Smooth muscle cell (in vitro differentiated cells): Measurements from ENCODE around the gene MATN1. TPM values are rescaled to one million over a fixed set of nuclear protein-coding genes. Genes with fewer than 3 reads are reported as not detected.

Experiments used
- DNase-seq: peaks from one replicate; lab custom pipeline; 2025; ENCODE audit not compliant: unreplicated experiment; lab: John Stamatoyannopoulos, UW
- H2AFZ ChIP-seq: fragments of 200-600 bp; sonication (generic); 2 replicates; pipeline ENCODE4 v1.6.0; 2016; ENCODE audit warnings: antibody characterized with exemption, low read depth, mild to moderate bottlenecking
- H3F3A ChIP-seq: fragments of 200-600 bp; sonication (generic); 2 replicates; pipeline ENCODE4 v1.6.0; 2017; ENCODE audit warnings: antibody characterized with exemption, low read depth
- H3K27ac ChIP-seq: fragments of 200-600 bp; sonication (generic); 2 replicates; pipeline ENCODE4 v1.5.1; 2016; ENCODE audit warnings: low read depth, mild to moderate bottlenecking
- H3K27me3 ChIP-seq: fragments of 200-600 bp; sonication (generic); 2 replicates; pipeline ENCODE4 v1.6.1; 2016; ENCODE audit warnings: low read depth, mild to moderate bottlenecking
- H3K36me3 ChIP-seq: fragments of 200-600 bp; sonication (generic); 2 replicates; pipeline ENCODE4 v1.5.1; 2016; ENCODE audit warnings: low read depth
- H3K4me1 ChIP-seq: fragments of 200-600 bp; sonication (generic); 2 replicates; pipeline ENCODE4 v1.5.1; 2016; ENCODE audit warnings: low read depth
- H3K4me2 ChIP-seq: fragments of 200-600 bp; sonication (generic); 2 replicates; pipeline ENCODE4 v1.6.0; 2016; ENCODE audit warnings: mild to moderate bottlenecking
- H3K4me3 ChIP-seq: fragments of 200-600 bp; sonication (generic); 2 replicates; pipeline ENCODE4 v1.5.1; 2016; ENCODE audit warnings: mild to moderate bottlenecking
- H3K79me2 ChIP-seq: fragments of 200-600 bp; sonication (generic); 2 replicates; pipeline ENCODE4 v1.6.0; 2016; ENCODE audit warnings: low read depth, mild to moderate bottlenecking
- H3K9ac ChIP-seq: fragments of 200-600 bp; sonication (generic); 2 replicates; pipeline ENCODE4 v1.6.0; 2016; ENCODE audit warnings: low read depth
- H3K9me3 ChIP-seq: fragments of 200-600 bp; sonication (generic); replicated peaks from 2 replicates; pipeline ENCODE4 v1.5.1; 2016; ENCODE audit warnings: low read depth
- H4K20me1 ChIP-seq: fragments of 200-600 bp; sonication (generic); 2 replicates; pipeline ENCODE4 v1.6.0; 2016; ENCODE audit warnings: low read depth
- WGBS: methylation state at CpG from one replicate; pipeline ENCODE4 v1.1.7; 2016; ENCODE audit warnings: low lambda C conversion rate; 5-methylcytosine and 5-hydroxymethylcytosine counted together
- polyA plus RNA-seq: library from polyadenylated mRNA; unstranded; fragments of >200 nt; fragmentation: Nextera tagmentation; extraction: Ambion mirVana; gene quantifications from 2 replicates; pipeline ENCODE4 v1.2.1, GENCODE V29; 2016
- total RNA-seq: library from RNA; depleted of rRNA; stranded (reverse); fragments of >200 nt; gene quantifications from 2 replicates; pipeline ENCODE4 v1.2.3, GENCODE V29; 2014
- TF ChIP-seq, protein P1 (sequence below): fragments of 200-600 bp; sonication (generic); IDR thresholded peaks from 2 replicates; pipeline ENCODE4 v1.5.1; 2017; ENCODE audit warnings: borderline replicate concordance, mild to moderate bottlenecking, antibody characterized with exemption; ENCODE audit not compliant: insufficient read depth, poor library complexity, severe bottlenecking

Gene MATN1
- total and polyA plus RNA-seq, 2 experiments from 2014 or later = 0.40 to 2.0 TPM

DNA sequence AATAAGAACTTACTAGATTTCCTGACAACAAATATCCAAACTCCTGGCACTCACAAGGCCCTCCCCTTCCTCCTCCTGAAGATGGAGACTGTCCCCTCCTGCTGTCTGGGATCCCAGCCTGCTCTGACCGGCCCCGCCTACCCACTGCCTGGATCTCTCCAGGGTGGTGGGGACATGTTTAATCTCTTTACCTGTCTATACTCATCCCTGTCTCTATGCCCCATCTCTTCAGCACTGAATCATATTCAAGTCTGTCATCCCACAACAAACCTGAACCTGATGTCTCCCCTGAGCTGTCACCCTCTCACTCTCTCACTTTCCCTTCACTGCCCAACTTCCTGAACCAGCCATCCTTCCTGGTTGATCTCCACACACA is 22.1 kb downstream of the MATN1 start:
- H3F3A ChIP-seq = no peaks in the 10 kb centered on the region
- H3K36me3 ChIP-seq = no peaks in the 10 kb centered on the region
- no peak overlapping the region for H3K4me2 ChIP-seq
- H3K9ac ChIP-seq = no peak overlapping the region
- DNase-seq = no peak
- no peak overlapping the region for H3K4me3 ChIP-seq
- H2AFZ ChIP-seq = no peak overlapping the region
- no peaks in the 10 kb centered on the region for H3K27me3 ChIP-seq
- peaks cover 19% of the 10 kb centered on the region for H3K4me1 ChIP-seq
- 82% methylated on average over 2 of the region's 2 CpGs for WGBS
- no peaks in the 10 kb centered on the region for H3K9me3 ChIP-seq
- no peak overlapping the region for H3K27ac ChIP-seq
- H4K20me1 ChIP-seq = no peaks in the 10 kb centered on the region
- H3K79me2 ChIP-seq = no peaks in the 10 kb centered on the region
- TF ChIP-seq, protein P1, sequence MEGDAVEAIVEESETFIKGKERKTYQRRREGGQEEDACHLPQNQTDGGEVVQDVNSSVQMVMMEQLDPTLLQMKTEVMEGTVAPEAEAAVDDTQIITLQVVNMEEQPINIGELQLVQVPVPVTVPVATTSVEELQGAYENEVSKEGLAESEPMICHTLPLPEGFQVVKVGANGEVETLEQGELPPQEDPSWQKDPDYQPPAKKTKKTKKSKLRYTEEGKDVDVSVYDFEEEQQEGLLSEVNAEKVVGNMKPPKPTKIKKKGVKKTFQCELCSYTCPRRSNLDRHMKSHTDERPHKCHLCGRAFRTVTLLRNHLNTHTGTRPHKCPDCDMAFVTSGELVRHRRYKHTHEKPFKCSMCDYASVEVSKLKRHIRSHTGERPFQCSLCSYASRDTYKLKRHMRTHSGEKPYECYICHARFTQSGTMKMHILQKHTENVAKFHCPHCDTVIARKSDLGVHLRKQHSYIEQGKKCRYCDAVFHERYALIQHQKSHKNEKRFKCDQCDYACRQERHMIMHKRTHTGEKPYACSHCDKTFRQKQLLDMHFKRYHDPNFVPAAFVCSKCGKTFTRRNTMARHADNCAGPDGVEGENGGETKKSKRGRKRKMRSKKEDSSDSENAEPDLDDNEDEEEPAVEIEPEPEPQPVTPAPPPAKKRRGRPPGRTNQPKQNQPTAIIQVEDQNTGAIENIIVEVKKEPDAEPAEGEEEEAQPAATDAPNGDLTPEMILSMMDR = no peak

DNA sequence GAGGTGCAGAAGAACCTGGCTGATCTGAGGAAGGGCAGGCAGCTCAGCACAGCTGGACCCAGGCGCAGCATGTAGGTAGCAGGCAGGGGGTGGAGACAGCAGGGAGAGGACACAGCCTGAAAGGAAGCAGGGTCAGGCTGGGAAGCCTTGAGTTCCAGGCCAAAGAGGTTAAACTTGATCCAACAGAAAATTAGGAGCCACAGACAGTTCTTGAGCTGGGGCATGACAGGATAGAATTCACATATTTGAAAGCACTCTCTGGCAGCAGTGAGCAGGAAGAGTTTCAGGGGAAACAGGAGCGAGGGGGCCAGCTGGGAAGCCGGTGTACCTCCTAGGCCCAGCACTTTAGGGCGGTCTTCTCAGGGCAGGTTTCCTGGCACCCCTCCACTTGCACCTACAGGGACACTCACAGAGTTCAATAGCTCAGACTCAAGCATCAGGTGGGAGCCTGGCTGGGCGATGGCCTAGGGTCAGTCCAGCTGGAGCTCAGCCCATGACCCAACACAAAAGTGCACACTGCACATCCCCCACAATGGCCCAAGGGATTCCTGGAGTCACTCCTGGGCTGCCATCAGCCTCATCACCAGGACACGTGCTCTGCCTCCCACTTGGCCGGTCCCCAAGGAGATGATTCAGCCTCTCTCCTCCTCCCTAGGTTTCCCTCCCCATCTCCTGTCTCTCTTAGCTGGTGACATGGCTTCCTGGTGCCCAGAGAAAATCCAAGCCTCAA is 22.7 kb downstream of the MATN1 start:
- no peaks in the 10 kb centered on the region for H3K27me3 ChIP-seq
- H3K27ac ChIP-seq = no peak overlapping the region
- peaks cover 16% of the 10 kb centered on the region for H3K4me1 ChIP-seq
- no peaks in the 10 kb centered on the region for H4K20me1 ChIP-seq
- H3K79me2 ChIP-seq = no peaks in the 10 kb centered on the region
- 72% methylated on average over 7 of the region's 7 CpGs for WGBS
- no peak overlapping the region for H3K4me2 ChIP-seq
- no peak overlapping the region for H2AFZ ChIP-seq
- no peaks in the 10 kb centered on the region for H3K36me3 ChIP-seq
- TF ChIP-seq, protein P1 = no peak
- H3K9me3 ChIP-seq = no peaks in the 10 kb centered on the region
- H3K4me3 ChIP-seq = no peak overlapping the region
- DNase-seq = no peak
- no peak overlapping the region for H3K9ac ChIP-seq
- H3F3A ChIP-seq = no peaks in the 10 kb centered on the region

DNA sequence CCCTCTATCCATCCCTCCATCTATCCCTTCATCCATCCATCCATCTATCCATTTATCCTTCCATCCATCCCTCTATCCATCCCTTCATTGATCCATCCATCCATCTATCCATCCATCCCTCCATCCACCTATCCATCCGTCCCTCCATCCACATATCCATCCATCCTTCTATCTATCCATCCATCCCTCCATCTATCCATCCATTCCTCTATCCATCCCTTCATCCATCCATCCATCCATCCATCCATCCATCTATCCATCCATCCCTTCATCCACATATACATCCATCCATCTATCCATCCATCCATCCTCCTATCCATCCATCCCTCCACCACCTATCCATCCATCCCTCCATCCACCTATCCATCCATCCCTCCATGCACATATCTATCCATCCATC is 23.6 kb downstream of the MATN1 start:
- TF ChIP-seq, protein P1 = no peak
- Histone ChIP-seq H3K4me1 (peaks cover 16% of the 10 kb centered on the region), H3K36me3 (no peaks in the 10 kb centered on the region), H3K9me3 (no peaks in the 10 kb centered on the region), H3K4me3 (no peak overlapping the region), H3K27ac (no peak overlapping the region), H3K79me2 (no peaks in the 10 kb centered on the region), H3K9ac (no peak overlapping the region), H2AFZ (no peak overlapping the region), H4K20me1 (no peaks in the 10 kb centered on the region), H3K27me3 (no peaks in the 10 kb centered on the region), H3K4me2 (no peak overlapping the region), H3F3A (no peaks in the 10 kb centered on the region)
- WGBS = 93% methylated on average over 1 of the region's 1 CpG
- no peak for DNase-seq
